Osteoblast (primary cell): ENCODE measurements around the gene CFL1. TPM values are rescaled to one million over a fixed set of nuclear protein-coding genes. Genes with fewer than 3 reads are reported as not detected.
A peak's percentile ranks its signal among the peaks of the same experiment; 100 is the strongest.

Experiments
- DNase-seq: peaks from one replicate; pipeline ENCODE4 v3.0.0; 2011; ENCODE audit warnings: low spot score, mixed read lengths; ENCODE audit not compliant: insufficient read length; ENCODE audit errors: missing footprints
- H2AFZ ChIP-seq: 2 replicates; pipeline ENCODE4 v1.6.0; 2011; ENCODE audit warnings: mild to moderate bottlenecking, low read length
- H3K27ac ChIP-seq: 2 replicates; pipeline ENCODE4 v1.5.1; 2011; ENCODE audit warnings: mild to moderate bottlenecking, low read depth, low read length, moderate library complexity
- H3K27me3 ChIP-seq: 2 replicates; pipeline ENCODE4 v1.6.0; 2012; ENCODE audit warnings: mild to moderate bottlenecking, control low read depth, inconsistent platforms, low read length, moderate library complexity; ENCODE audit not compliant: insufficient read depth
- H3K36me3 ChIP-seq: 2 replicates; pipeline ENCODE4 v1.5.1; 2011; ENCODE audit warnings: mild to moderate bottlenecking, low read length, control low read depth, moderate library complexity; ENCODE audit not compliant: insufficient read depth
- H3K4me1 ChIP-seq: 2 replicates; pipeline ENCODE4 v1.5.1; 2011; ENCODE audit warnings: mild to moderate bottlenecking, low read length, control low read depth, moderate library complexity; ENCODE audit not compliant: insufficient read depth
- H3K4me2 ChIP-seq: 2 replicates; pipeline ENCODE4 v1.6.0; 2011; ENCODE audit warnings: mild to moderate bottlenecking, low read length; ENCODE audit not compliant: insufficient read depth
- H3K4me3 ChIP-seq: fragments of 200-600 bp; sonication (generic); 3 replicates; pipeline ENCODE4 v1.5.1; 2012; ENCODE audit warnings: mild to moderate bottlenecking, low read length, inconsistent platforms; ENCODE audit not compliant: insufficient read depth
- H3K79me2 ChIP-seq: 2 replicates; pipeline ENCODE4 v1.6.0; 2012; ENCODE audit warnings: mild to moderate bottlenecking, low read length, control low read depth, inconsistent platforms; ENCODE audit not compliant: insufficient read depth
- H3K9me3 ChIP-seq: 2 replicates; pipeline ENCODE4 v1.5.1; 2011; ENCODE audit warnings: low read depth, low read length, control low read depth
- H4K20me1 ChIP-seq: 2 replicates; pipeline ENCODE4 v1.6.0; 2012; ENCODE audit warnings: mild to moderate bottlenecking, low read length, control low read depth; ENCODE audit not compliant: insufficient read depth
- total RNA-seq: library from RNA; depleted of rRNA; stranded (reverse); fragments of >200 nt; gene quantifications from 2 replicates; pipeline ENCODE4 v1.2.3, GENCODE V29; 2012
- TF ChIP-seq, protein P1 (sequence below): IDR thresholded peaks from 2 replicates; pipeline ENCODE4 v1.5.1; 2011; ENCODE audit warnings: mild to moderate bottlenecking, low read depth, low read length, moderate library complexity; ENCODE audit errors: extremely low read depth

CFL1 gene
- total RNA-seq, 1 donor, result 704 TPM

DNA sequence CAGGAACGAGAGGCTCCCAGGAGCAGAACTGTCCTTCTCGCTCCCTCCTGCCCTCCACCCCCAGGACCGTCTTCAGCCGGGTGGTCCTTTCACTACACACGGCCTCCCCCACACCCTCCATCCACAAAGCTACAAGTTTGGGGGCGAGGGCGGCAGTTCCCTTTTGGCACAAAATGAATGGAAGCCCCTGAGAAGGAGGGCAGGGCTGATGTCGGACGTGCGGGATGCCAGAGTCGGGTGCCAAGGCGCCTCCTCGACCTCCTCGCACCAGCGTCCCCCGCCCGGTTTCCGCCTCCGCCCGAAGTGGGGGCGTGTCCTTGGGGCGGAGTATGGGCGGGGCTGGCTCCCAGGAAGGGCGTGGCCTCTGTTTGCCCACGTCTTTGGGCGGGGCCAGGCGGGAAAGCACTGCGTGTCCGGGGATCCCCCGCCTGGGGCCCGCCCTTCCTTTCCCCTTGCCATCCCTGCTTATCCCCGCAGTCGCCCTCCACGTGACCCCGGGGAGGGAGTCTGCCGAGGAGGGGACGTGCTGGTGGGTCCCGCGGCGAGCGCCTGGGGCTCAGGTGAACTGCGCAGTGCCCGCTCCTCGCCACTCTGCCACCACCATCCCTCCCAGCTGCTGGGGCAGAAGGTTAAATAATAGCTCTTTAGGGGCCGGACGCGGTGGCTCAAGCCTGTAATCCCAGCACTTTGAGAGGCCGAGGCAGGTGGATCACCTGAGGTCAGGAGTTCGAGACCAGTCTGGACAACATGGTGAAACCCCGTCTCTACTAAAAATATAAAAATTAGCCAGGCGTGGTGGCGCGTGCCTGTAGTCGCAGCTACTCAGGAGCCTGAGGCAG lies 15.6 kb upstream of the CFL1 start:
- Histone ChIP-seq H4K20me1 (peaks cover 11% of the 10 kb centered on the region), H3K27ac (peak overlapping the region; percentile 80), H3K79me2 (peaks cover 37% of the 10 kb centered on the region), H2AFZ (peak overlapping the region; percentile 72), H3K36me3 (peaks cover 27% of the 10 kb centered on the region), H3K4me3 (peak overlapping the region; percentile 81), H3K4me1 (peaks cover 20% of the 10 kb centered on the region), H3K27me3 (no peaks in the 10 kb centered on the region), H3K9me3 (no peaks in the 10 kb centered on the region), H3K4me2 (peak overlapping the region; percentile 94)
- peak; percentile 99 for DNase-seq
- TF ChIP-seq, protein P1, sequence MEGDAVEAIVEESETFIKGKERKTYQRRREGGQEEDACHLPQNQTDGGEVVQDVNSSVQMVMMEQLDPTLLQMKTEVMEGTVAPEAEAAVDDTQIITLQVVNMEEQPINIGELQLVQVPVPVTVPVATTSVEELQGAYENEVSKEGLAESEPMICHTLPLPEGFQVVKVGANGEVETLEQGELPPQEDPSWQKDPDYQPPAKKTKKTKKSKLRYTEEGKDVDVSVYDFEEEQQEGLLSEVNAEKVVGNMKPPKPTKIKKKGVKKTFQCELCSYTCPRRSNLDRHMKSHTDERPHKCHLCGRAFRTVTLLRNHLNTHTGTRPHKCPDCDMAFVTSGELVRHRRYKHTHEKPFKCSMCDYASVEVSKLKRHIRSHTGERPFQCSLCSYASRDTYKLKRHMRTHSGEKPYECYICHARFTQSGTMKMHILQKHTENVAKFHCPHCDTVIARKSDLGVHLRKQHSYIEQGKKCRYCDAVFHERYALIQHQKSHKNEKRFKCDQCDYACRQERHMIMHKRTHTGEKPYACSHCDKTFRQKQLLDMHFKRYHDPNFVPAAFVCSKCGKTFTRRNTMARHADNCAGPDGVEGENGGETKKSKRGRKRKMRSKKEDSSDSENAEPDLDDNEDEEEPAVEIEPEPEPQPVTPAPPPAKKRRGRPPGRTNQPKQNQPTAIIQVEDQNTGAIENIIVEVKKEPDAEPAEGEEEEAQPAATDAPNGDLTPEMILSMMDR, result no peak

DNA sequence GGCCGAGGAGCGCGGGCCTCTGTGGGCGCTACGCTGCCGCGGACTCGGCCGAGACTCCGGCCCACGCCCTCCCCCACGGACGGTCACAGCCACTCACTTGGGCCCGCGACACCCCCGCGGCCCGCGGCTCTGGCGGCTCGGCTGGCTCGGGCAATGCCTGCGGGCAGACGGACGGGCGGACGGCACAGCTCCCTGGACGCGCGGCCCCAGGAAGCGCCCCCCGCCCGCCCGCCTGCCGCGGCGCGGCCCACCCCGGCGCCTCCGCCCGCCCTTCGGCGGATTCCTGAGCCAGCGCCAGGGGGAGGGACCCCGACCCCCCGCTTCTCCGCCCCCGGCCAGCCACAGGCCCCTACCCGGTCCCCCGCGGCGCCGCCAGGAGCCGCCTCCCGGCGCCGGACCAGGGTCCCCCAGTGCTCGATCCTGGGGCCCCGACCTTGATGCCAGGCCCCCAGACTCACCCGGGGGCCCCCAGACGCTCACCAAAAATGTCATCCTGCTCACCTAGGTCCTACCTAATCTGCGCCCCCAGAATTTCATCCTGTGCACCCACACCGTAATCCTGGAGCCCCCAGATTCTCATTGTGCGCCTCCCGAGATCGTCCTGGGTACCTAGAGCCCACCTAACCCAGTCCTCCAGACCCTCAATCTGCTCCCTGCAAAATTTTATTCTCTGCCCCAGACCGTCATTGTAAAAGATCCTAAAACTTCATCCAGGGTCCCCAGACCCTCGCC lies 14.8 kb upstream of the CFL1 start, which contains the start of gene EFEMP2:
Gene EFEMP2, minus strand, starts transcription at position 215 of the 732 bp plus-strand sequence. CDS start 446 bp downstream, outside the sequence.
- peaks cover 43% of the 10 kb centered on the region for H3K79me2 ChIP-seq
- peak within 1 kb of the TSS; percentile 81 for H3K4me3 ChIP-seq
- DNase-seq, result peak; percentile 96
- peak within 1 kb of the TSS; percentile 80 for H3K27ac ChIP-seq
- TF ChIP-seq, protein P1, result no peak
- no peaks in the 10 kb centered on the region for H3K9me3 ChIP-seq
- peak within 1 kb of the TSS; percentile 72 for H2AFZ ChIP-seq
- H3K4me2 ChIP-seq, result peak within 1 kb of the TSS; percentile 94
- no peaks in the 10 kb centered on the region for H3K27me3 ChIP-seq
- H3K4me1 ChIP-seq, result peaks cover 20% of the 10 kb centered on the region
- H4K20me1 ChIP-seq, result peaks cover 17% of the 10 kb centered on the region
- peaks cover 35% of the 10 kb centered on the region for H3K36me3 ChIP-seq

DNA sequence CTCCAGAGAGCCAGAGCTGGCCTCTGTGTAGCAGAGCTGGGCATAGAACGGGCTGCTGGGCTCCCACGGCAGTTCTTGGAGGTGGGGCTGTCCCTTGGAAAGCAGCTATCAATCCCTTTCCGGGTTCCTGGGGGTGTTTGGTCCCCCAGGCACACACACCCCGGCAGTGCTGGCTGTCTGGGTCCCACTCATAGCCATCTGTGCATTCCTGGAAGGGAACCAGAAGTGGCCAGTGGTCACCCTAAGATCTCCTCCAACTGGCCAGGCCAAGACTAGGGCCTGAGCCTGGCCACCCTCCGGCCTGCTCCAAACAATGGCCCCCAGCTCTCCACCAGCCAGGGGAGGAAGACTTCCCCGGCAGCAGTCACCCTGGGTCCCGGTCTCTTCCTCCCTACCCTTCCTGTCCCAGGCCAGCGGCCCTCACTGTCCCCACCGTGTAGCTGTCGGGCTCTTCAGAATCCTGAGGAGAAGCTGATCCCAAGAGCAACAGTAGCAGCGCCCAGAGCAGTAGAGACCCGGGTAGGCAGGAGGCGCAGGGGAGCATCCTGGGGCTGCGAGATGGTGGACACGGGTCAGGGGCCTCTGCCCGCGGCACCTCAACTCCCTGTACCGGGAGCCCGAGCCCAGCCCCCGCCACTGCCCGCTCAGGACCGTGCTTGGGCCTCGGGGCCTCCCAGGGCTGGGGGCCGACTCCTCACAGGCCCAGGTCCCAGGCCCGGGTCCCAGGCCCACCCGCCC lies 14.0 kb upstream of the CFL1 start:
- peak overlapping the region; percentile 81 for H3K4me2 ChIP-seq
- peaks cover 37% of the 10 kb centered on the region for H3K36me3 ChIP-seq
- peak; percentile 97 for DNase-seq
- TF ChIP-seq, protein P1, result peak; percentile 18
- peak overlapping the region; percentile 68 for H3K27ac ChIP-seq
- H3K9me3 ChIP-seq, result no peaks in the 10 kb centered on the region
- H3K4me1 ChIP-seq, result peaks cover 20% of the 10 kb centered on the region
- H3K27me3 ChIP-seq, result no peaks in the 10 kb centered on the region
- peaks cover 44% of the 10 kb centered on the region for H3K79me2 ChIP-seq
- peaks cover 22% of the 10 kb centered on the region for H4K20me1 ChIP-seq
- H2AFZ ChIP-seq, result no peak overlapping the region
- peak overlapping the region; percentile 81 for H3K4me3 ChIP-seq
